T47D (cell line): ENCODE measurements around the gene HRH2.

ENCODE experiments used
- DNase-seq, 2 experiments: peaks; one replicate each; pipeline versions ENCODE4 v3.0.0 to v3.0.0-alpha.2; 2011 to 2012; ENCODE audit warnings: low read depth in 1 of 2, low spot score in 1 of 2
- JUND ChIP-seq: IDR thresholded peaks from 2 replicates; pipeline ENCODE4 v1.6.1; 2012; ENCODE audit warnings: low read depth
- in situ Hi-C: cut with HindIII; loops from 2 replicates; pipeline ENCODE4 v1.10.0; 2016; ENCODE audit warnings: low sequenced_read_pairs, low pct_unique_long_range_greater_than_20kb

HRH2 gene

GRCh38 chr5:175671013-175671412 lies 13.1 kb downstream of the HRH2 start:
- no peak for TF ChIP-seq JUND
- DNase-seq: no peak
- in situ Hi-C loops: no loop called here

- in situ Hi-C loops: no loop called here
- TF ChIP-seq JUND: no peak
- no peak for DNase-seq
These were observed 15.2 kb downstream of the HRH2 start for GRCh38 chr5:175672976-175673648.

DNA sequence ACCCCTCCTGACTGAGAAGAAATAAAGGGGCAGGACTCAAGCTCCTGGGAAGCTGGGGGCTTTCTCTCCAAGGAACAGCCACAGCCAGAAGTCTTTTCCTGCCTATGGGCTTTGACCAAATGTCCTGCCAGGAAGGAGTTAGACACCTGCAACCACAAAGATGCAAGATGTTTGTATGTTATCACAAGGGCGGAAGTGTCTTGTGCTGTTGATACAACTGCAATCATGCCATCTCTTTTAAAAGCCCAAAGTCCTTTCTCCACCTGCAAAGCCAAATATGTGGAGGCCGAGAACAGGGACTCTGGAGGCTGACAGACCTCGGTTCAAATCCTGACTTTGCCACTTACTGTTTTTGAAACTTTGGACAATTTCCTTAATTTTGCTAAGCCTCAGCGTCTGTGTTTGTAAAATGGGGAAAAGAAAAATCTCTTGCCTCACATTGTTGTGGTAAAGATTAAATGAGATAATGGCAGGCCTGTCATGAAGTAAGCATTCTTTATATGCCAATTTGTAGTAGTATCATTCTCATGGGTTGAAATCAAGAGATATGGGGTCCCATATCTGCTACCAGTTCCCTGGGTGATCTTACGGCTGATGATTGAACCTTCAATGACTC lies 17.0 kb downstream of the HRH2 start:
- DNase-seq: no peak
- in situ Hi-C loops: no loop called here
- no peak for TF ChIP-seq JUND

- DNase-seq: no peak
- in situ Hi-C loops: no loop called here
- no peak for TF ChIP-seq JUND
These were observed 18.0 kb downstream of the HRH2 start for GRCh38 chr5:175675873-175676272.

GRCh38 chr5:175677571-175677970 lies 19.7 kb downstream of the HRH2 start:
- no peak for DNase-seq
- TF ChIP-seq JUND: no peak
- in situ Hi-C loops: no loop called here

- DNase-seq: no peak
- no peak for TF ChIP-seq JUND
These were observed 20.2 kb downstream of the HRH2 start for GRCh38 chr5:175678074-175678473.

GRCh38 chr5:175679411-175679810 lies 21.5 kb downstream of the HRH2 start:
- TF ChIP-seq JUND: no peak
- in situ Hi-C loops: no loop called here
- DNase-seq: no peak

More at GRCh38 chr5:175678074-175678473, 20.2 kb downstream of the HRH2 start:
- in situ Hi-C loops: no loop called here

DNA sequence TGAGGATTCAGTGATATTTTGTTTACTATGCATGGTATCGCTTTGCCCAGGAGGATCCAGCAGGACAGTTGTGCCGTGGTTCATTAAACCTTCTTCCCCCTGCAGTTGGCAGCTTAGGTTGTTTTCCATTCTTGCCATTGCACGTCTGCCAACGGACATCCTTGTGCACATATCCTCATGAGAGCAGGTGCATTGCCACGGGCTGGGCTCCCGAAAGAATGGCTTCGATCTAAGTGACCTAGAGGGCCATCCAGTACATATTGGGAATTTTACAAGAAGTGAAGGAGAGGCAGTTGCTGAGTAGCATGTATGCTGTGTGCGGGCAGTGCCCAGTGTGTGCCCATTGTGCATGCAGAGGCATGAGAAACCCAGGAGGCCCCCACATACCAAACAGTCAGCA lies 22.1 kb downstream of the HRH2 start:
- in situ Hi-C loops: no loop called here
- TF ChIP-seq JUND: no peak
- no peak for DNase-seq

- in situ Hi-C loops: no loop called here
- DNase-seq: no peak
- TF ChIP-seq JUND: no peak
These were observed 22.6 kb downstream of the HRH2 start for GRCh38 chr5:175680463-175680862.

- in situ Hi-C loops: no loop called here
- no peak for DNase-seq
- TF ChIP-seq JUND: no peak
These were observed 23.4 kb downstream of the HRH2 start for GRCh38 chr5:175681045-175681967.

DNA sequence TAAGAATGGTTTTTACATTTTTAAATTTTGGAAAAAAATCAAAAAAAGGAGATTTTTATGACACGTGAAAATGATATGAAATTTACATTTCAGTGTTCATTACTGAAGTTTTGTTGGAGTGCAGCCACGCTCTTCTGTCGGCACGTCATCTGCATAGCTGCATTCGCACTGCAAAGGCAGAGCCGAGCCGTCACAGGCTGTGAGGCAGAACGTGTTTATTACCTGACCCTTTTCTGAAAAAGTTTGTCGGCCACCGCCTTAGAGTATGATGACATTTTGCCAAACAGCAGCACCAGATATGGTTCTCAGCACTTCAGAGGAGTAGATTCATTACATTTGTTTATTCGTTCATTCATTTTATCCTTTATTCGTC lies 24.1 kb downstream of the HRH2 start:
- no peak for DNase-seq
- TF ChIP-seq JUND: no peak
- in situ Hi-C loops: no loop called here

DNA sequence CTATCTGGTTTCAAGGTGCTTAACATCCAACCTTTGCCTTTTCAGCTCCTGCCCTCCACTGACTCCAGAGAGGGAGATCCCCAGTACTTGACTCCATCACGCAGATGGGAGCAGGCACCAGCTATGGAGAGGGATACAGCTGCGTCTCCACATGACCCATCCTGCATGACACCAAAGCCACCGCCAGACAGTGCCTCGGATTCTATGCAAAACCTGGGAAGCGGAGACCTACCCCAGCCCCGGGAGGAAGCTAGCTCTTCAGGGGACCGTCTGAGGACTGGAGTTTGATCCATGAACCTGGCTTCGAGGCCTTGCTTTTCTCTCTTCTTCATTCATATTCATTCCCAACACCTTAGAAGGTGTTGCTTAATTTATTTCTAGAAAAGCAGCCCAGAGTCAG lies 24.8 kb downstream of the HRH2 start:
- no peak for DNase-seq
- in situ Hi-C loops: no loop called here

DNA sequence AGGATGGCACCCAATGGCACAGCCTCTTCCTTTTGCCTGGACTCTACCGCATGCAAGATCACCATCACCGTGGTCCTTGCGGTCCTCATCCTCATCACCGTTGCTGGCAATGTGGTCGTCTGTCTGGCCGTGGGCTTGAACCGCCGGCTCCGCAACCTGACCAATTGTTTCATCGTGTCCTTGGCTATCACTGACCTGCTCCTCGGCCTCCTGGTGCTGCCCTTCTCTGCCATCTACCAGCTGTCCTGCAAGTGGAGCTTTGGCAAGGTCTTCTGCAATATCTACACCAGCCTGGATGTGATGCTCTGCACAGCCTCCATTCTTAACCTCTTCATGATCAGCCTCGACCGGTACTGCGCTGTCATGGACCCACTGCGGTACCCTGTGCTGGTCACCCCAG lies 25.4 kb downstream of the HRH2 start:
- TF ChIP-seq JUND: no peak
- in situ Hi-C loops: no loop called here

More for the DNA sequence above, 24.8 kb downstream of the HRH2 start:
- TF ChIP-seq JUND: no peak

More for the DNA sequence above, 25.4 kb downstream of the HRH2 start:
- no peak for DNase-seq
